Mesothelial cell of epicardium (in vitro differentiated cells): ENCODE results near the gene OXER1. TPM values are rescaled to one million over a fixed set of nuclear protein-coding genes. Genes with fewer than 3 reads are reported as not detected.

ENCODE experiments used
- DNase-seq, 2 experiments: peaks; one replicate each; pipeline ENCODE4 v3.0.0; 2021; ENCODE audit warnings: low spot score in 2 of 2; ENCODE audit not compliant: unreplicated experiment in 2 of 2
- H3K27ac Mint-ChIP-seq: 2 replicates; pipeline ENCODE4 v1.8.0; 2021; ENCODE audit warnings: mixed read lengths
- H3K27me3 Mint-ChIP-seq: 2 replicates; pipeline ENCODE4 v1.8.0; 2021; ENCODE audit warnings: low read depth, mixed read lengths
- H3K36me3 Mint-ChIP-seq: 2 replicates; pipeline ENCODE4 v1.8.0; 2021; ENCODE audit warnings: mixed read lengths
- H3K4me1 Mint-ChIP-seq: 2 replicates; pipeline ENCODE4 v1.8.0; 2021; ENCODE audit warnings: mixed read lengths
- H3K4me3 Mint-ChIP-seq: 2 replicates; pipeline ENCODE4 v1.8.0; 2021; ENCODE audit warnings: mild to moderate bottlenecking, moderate library complexity, mixed read lengths
- H3K9me3 Mint-ChIP-seq: 2 replicates; pipeline ENCODE4 v1.8.0; 2021; ENCODE audit warnings: mixed read lengths
- total RNA-seq: library from RNA; stranded (reverse); gene quantifications from 3 replicates; pipeline ENCODE4 v1.2.1, GENCODE V29; 2021
- TF ChIP-seq, protein P1 (sequence below): fragments of 200-600 bp; sonication (generic); IDR thresholded peaks from one replicate; pipeline ENCODE4 v1.5.0; 2021; ENCODE audit warnings: antibody characterized with exemption; ENCODE audit not compliant: unreplicated experiment

OXER1 gene
- total RNA-seq, 1 donor from 2014 or later = 7.5 TPM

DNA sequence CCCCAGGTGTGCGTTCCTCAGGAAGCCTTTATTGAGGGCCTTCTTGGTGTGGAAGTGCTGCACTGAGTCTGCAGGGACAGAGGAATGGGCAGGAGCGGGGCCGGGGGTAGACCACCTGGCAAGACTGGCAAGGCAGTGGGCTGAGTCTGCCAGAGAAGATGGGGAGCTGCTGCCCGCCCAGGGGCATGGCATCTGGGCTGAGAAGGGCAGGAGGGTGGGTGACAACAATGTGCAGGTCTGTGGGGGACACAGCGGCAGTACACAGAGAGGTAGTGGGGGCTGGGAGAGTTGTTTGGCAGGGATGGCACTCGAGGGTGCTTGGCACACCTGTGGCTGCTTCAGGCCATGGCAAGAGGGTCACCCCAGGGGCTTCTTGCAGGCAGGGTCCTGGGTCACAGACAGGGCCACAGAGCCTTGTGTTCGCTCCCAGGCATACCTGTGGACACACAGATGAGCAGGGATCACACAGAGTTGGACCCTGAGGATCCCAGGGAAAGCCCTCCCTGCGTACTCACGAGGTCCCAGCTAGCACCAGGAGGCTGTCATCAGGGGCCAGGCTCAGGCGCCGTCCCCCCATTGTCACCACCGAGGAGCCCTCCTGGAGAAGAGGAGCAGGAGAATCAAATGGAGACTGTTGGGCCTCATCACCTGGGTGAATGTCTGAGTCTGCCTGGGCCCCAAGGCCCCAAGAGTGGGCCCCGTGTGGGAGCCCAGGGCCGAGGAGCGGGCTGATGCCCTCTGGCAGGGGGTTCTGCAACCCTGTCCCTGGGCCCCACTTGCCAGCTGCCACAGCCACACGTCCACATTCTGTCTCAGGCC, 3.4 kb upstream of the OXER1 start:
- no peak overlapping the region for H3K4me3 Mint-ChIP-seq
- no peaks in the 10 kb centered on the region for H3K27me3 Mint-ChIP-seq

DNA sequence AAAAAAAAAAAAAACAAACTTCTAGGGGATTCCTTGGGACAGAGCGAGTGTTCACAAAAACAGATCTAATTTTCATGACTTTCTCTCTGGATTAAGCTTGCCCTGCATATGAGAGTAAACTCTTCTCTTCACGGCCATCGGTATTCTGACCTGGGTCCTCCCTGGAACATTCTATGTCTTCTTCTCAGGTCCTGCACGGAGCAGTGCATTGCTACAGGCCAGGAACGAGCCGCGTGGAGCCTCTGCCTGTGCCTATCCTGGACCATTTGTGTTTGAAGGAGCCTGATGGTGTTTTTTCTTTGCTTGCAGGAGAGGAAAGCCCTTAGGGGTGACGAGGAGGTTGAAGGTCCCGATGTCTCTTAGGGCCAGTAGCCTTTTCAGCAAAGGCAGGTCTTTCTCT, 1.8 kb upstream of the OXER1 start:
- Mint-ChIP-seq H3K9me3 (no peaks in the 10 kb centered on the region), H3K27me3 (no peaks in the 10 kb centered on the region), H3K4me3 (no peak overlapping the region), H3K4me1 (no peaks in the 10 kb centered on the region), H3K36me3 (peaks cover 4% of the 10 kb centered on the region), H3K27ac (no peak overlapping the region)
- DNase-seq = no peak
- TF ChIP-seq, protein P1, sequence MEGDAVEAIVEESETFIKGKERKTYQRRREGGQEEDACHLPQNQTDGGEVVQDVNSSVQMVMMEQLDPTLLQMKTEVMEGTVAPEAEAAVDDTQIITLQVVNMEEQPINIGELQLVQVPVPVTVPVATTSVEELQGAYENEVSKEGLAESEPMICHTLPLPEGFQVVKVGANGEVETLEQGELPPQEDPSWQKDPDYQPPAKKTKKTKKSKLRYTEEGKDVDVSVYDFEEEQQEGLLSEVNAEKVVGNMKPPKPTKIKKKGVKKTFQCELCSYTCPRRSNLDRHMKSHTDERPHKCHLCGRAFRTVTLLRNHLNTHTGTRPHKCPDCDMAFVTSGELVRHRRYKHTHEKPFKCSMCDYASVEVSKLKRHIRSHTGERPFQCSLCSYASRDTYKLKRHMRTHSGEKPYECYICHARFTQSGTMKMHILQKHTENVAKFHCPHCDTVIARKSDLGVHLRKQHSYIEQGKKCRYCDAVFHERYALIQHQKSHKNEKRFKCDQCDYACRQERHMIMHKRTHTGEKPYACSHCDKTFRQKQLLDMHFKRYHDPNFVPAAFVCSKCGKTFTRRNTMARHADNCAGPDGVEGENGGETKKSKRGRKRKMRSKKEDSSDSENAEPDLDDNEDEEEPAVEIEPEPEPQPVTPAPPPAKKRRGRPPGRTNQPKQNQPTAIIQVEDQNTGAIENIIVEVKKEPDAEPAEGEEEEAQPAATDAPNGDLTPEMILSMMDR = no peak

More for the DNA sequence above, 3.4 kb upstream of the OXER1 start:
- Mint-ChIP-seq H3K27ac (no peak overlapping the region), H3K9me3 (no peaks in the 10 kb centered on the region), H3K4me1 (no peaks in the 10 kb centered on the region), H3K36me3 (peaks cover 4% of the 10 kb centered on the region)
- TF ChIP-seq, protein P1 = no peak
- no peak for DNase-seq

DNA sequence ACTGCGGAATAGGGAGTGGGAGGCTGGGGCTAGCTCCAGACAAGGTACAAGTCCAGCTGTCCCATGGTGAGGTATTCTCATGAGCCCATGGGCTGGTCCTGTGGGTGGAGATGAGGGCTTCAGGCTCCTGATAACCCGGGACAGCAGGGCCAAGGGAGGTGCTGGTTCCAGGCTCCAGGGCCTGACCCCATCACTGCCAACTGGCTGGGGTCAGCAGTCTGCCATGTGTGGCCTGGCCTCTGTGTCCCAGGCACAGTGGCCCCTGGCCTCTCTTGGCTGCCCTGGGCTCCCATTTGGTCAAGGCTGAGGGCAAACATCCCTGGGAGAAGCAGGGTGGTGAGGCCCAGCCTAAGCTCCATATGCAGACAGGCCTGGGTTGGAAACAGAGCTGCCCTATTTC, 966 bp upstream of the OXER1 start:
- Mint-ChIP-seq H3K4me1 (no peaks in the 10 kb centered on the region), H3K36me3 (peaks cover 4% of the 10 kb centered on the region), H3K27ac (no peak overlapping the region), H3K4me3 (no peak overlapping the region), H3K9me3 (no peaks in the 10 kb centered on the region), H3K27me3 (no peaks in the 10 kb centered on the region)
- TF ChIP-seq, protein P1 = no peak
- DNase-seq = no peak

DNA sequence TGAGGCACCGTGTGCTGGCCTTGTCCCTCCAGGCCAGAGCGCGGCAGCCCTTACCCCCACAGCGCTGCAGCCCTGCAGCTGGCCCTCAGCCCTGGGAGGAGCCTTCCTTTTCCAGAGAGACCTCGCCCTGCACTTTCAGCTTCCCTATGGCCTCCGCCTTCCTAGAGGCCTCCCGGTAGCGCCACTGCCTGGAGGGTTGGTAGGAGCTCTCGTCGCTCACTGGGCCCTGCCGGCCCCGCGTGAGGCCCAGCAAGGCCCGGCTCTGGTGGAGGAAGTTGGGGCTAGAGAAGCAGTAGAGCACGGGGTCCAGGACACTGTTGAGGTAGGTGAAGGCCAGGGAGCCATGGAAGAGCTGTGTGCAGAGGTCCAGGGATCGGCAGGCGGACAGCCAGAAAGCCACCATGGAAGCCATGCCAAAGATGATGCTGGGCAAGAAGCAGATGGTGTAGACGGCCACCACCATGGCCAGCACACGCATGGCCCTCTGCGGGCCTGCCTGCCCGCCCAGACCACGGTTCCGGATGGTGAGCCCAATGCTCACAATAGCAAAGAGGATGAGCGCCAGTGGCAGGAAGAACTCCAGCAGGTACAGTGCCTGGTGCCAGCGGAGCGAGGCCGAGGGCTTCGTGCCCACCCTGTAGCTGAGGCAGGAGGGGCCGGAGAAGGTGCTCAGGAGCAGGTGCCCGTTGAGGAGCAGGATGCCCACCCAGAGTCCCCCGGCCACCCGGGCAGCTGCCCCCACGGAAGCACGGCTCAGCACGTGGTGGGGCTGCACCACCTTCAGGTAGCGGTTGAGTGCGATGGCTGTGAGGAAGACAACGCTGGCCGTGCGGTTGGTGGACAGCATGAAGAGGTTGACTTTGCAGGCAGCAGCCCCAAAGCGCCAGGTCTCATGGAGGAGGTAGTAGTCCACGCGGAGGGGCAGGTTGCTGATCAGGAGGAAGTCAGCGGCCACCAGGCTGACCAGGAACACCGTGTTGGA, 821 bp downstream of the OXER1 start:
- Mint-ChIP-seq H3K4me3 (no peak overlapping the region), H3K4me1 (no peaks in the 10 kb centered on the region), H3K27ac (no peak overlapping the region), H3K9me3 (no peaks in the 10 kb centered on the region), H3K36me3 (peaks cover 8% of the 10 kb centered on the region), H3K27me3 (no peaks in the 10 kb centered on the region)
- no peak for DNase-seq
- TF ChIP-seq, protein P1 = no peak

DNA sequence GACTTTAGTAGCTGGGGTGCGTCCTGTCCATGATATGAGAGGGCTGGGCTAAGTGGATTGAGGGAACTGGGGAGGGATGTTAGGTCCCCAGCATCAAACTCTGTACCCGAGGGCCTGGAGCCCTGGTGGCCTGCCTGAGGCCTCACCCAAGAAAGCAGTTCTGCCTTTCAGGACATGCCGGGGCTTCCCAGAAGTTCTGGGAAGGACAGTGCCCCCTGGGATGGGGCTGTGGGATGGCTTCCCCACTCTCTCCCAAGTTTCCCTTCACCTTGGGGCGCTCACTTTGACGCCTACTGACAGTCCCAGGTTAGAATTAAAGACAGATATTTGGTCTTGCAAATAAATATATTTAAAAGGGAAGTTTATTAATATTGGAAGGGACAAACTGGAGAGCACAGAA, 1.8 kb downstream of the OXER1 start:
- H3K9me3 Mint-ChIP-seq = no peaks in the 10 kb centered on the region
- H3K27me3 Mint-ChIP-seq = no peaks in the 10 kb centered on the region
- H3K4me3 Mint-ChIP-seq = no peak overlapping the region
- no peak overlapping the region for H3K27ac Mint-ChIP-seq
- no peak for DNase-seq
- TF ChIP-seq, protein P1 = no peak
- H3K36me3 Mint-ChIP-seq = peaks cover 8% of the 10 kb centered on the region
- no peaks in the 10 kb centered on the region for H3K4me1 Mint-ChIP-seq
